Fibroblast of skin of right quadriceps (primary cell): ENCODE data around the gene EEF2K.

Experiments
- DNase-seq: peaks from one replicate; pipeline ENCODE4 v3.0.0-alpha.2; 2013

EEF2K gene

DNA sequence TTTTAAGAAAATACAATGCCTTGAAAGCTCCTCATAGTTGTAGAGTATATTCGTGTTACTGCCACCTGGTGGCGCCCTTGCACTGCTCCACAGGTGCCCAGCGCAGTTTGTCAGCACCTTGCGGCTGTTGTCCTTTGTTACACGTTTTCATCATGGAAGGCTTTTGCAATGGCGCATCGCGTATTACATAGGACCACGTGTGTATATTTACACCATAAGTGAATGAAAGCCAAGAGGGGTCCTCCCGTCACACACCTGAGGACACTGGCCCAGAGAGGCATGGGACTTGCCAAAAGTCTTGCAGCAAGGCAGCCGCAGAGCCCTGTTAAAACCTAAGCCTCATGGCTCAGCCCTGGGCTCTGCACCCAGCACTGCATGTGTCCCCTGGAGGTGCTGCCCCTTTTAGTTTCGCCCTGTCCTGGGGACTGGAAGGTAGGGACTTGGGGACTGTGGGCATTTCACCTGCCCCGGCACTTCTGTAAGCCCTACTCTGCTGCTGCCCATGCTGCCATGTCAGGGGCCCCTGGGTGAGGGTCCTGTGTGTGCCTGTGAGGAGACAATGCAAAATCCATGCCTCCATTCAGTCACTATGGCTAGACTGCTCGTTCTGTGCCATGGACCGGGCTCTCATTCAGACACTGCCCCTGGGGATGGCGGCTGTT lies 115.4 kb downstream of the EEF2K start:
- peak; percentile 58 for DNase-seq

GRCh38 chr16:22322021-22322471 lies 116.0 kb downstream of the EEF2K start:
- no peak for DNase-seq

DNA sequence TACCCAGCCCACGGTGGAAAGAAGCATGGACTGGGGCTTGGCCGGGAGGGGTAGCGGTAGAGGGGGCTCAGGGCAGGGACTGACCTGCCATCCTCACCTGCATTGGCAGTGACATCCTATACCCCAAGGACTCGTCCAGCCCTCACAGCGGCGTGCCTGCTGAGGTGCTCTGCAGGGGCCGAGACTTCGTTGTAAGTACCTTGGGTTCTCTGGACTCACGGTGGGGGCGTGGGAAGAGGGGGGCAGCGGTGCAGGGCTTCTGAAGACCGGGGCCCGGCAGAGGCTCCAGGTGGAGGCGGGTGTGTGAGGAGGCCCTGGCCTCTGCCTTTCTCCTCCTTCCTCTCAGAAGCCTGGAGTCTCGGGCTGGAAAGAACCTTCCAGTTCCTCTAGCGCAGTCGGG lies 116.7 kb downstream of the EEF2K start:
- DNase-seq = no peak

GRCh38 chr16:22323173-22323958 lies 117.3 kb downstream of the EEF2K start:
- DNase-seq = no peak

DNA sequence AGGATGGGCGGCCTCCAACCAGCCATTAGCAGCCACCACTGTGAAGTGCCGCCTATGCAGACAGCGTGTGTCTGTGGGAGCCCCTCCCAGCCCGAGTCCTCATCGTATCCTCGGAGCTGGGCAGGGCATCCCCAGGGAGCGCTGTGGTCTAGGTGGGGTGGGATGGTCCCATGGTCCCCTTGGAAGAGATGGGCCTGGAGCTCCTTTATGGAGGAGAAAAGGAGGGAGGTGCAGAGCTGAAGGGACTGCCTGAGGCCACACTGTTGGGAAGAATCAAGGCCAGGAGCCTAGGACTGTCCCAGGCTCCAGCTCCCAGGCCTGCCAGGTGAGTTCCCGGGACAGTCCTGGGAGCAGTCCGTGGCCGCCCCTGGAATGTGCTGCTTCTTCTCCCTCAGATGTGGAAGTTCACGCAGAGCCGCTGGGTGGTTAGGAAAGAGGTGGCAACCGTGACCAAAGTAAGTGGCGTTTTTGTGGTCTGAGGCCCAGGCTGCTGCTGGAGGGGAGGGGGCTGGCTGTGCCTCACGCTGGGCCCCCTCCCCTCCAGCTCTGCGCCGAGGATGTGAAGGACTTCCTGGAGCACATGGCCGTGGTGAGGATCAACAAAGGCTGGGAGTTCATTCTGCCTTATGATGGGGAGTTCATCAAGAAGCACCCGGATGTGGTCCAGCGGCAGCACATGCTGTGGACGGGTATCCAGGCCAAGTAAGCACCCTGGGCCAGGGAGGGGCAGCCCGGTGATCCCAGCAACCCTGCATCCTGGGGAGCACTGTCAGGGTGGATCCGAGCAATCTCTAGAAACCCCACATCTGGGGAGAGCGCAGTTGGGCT lies 118.1 kb downstream of the EEF2K start:
- no peak for DNase-seq

DNA sequence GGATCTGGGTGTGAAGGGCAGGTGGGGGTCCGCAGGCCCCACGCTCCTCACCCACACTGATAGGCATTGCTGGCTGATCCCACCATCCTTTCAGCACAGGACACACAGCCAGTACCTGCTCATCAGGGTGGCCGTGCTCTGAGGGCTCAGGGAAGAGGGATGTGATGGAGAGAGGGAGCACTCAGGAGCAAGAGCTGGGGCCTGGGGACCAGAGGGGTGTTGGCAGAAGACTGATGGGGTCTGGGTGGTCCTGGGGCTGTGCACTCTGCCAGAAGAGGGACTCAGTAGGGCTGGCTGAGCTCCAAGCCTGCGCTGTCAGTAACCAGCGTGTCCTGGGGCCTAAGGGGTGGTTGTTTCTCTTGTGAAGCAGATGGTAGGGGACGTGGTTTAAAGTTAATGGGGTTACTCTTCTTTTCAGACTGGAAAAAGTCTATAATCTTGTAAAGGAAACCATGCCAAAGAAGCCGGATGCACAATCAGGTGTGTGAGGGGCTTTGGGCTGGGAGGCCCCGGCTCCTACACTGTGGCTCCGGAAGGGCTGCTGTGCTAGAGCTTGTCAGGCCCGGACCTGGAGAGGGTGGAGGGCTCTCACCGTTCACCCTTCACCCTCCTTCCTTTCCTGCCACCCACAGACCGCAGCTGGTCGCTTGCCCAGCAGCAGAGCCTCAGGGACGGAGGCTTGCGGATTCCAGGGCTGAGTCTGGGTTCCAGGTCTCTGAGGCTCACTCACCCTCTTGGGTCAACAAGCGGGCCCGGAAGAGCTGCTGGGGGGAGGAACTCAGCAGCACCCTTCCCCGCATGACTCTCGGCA lies 118.9 kb downstream of the EEF2K start:
- no peak for DNase-seq

DNA sequence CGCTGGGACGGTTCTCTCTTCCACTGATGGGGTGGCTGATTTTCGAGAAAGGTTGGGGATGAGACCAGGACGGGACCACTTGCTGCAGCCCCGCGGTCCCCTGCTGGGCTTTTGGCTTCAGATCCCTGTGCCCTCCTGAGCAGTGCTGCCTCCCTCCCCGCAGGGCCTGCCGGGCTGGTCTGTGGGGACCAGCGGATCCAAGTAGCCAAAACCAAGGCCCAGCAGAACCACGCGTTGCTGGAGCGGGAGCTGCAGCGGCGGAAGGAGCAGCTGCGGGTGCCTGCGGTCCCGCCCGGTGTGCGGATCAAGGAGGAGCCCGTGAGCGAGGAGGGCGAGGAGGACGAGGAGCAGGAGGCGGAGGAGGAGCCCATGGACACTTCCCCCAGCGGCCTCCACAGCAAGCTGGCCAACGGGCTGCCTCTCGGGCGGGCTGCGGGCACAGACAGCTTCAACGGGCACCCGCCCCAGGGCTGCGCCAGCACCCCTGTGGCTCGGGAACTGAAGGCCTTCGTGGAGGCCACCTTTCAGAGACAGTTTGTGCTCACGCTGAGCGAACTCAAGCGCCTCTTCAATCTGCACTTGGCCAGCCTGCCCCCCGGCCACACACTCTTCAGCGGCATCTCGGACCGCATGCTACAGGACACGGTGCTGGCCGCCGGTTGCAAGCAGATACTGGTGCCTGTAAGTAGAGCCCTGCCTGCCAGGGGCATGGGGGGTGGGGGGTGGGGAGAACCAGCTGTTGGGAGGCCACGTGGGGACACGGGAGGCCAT lies 119.7 kb downstream of the EEF2K start:
- no peak for DNase-seq

- no peak for DNase-seq
Measured at GRCh38 chr16:22326369-22326652, 120.2 kb downstream of the EEF2K start.

GRCh38 chr16:22326771-22327445 lies 120.8 kb downstream of the EEF2K start:
- DNase-seq = no peak

- no peak for DNase-seq
Measured at GRCh38 chr16:22327446-22327775, 121.3 kb downstream of the EEF2K start.

DNA sequence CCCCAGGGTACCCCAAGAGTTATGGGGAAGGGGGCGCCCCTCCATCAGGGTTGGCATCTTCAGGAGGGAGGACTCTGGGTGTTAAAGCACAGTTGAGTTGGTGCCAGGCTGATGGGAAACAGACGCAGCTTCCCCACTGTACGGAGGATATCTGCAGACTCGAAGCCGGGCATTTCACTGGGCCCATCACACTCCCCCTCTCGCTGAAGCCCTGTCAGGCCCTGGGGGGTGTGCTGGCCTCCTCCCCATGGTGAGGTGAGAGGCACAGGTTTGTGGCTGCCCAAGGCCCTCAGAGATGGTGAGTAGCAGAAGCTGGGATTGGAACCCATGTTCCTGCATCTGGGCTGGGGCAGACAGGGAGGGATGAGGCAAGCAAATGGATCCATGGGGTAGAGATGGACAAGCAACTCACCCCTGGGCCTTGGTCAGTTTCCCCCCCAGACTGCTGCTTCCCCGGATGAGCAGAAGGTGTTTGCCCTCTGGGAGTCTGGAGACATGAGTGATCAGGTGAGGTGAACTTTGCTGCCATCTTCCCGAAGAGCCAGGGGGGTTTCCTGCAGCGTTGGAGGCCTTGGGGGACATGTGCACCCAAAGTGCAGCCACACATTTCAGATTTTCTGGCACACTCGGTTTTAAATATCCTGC lies 122.1 kb downstream of the EEF2K start:
- DNase-seq = no peak

DNA sequence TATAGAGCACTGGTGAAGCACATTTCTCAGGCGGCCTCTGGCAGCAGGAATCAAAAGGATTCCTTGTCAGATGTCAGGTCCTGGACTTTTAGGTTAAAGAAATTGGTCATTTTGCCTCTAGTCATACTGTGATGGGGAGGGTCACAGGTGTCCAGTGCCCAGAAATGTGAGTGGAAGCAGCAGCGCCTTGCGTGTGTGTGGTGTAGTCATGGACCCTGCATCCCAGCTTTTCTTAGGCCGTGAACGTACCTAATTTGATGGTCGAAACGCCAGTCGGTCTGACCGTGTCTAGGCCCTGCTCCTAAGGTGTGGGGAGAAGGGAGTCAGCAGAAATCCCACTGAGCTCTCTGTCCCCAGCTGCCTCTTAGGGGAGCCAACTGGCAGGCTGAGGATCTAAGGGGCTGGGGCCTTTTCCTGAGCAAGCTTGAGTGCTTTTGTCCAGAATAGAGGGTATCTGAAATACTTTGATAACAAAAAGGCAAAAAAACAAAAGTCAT lies 123.2 kb downstream of the EEF2K start:
- no peak for DNase-seq

DNA sequence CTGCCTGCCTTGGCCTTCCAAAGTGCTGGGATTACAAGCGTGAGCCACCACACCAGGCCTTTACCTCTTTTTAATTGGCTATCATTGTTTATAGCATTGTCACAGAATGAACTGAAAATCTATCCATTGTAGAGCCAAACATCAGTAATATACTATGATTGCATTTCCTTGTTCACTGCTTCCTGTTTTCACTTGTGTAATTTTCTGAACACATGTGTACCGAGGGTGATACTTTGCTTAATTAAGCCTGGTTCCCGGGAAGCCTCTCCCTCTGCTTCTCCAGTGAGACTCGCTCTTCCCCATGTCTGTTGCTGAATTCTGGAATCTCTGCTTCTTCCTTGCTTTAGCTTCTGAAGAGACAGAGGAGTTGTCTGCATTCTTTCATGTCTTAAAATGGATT lies 124.2 kb downstream of the EEF2K start:
- no peak for DNase-seq

DNA sequence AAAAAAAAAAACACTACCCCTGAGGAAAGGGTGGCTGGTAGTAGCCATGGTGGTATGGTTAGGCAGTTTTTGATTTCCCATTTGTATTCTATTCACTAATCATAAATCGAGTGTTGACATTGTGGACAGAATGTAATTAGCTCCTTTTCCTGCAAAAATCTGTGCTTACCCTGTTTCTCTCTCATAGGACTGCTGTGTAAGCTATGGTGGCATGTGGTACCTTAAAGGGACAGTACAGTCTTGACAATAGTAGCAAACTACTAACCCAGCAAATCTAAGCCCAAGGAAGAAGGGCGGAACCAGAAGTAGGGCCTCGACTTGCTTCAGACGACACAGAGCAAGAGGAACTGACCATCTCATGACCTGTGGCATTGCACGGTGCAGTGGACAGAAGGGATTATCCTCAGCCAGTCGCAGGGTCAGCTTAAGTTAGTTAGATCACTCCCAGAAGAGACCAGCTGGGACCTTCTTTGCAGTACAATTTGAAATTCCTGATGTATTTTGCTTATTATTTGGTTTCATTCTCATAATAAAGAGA lies 127.4 kb downstream of the EEF2K start:
- no peak for DNase-seq

- DNase-seq = no peak
Measured at GRCh38 chr16:22335668-22336246, 129.7 kb downstream of the EEF2K start.

DNA sequence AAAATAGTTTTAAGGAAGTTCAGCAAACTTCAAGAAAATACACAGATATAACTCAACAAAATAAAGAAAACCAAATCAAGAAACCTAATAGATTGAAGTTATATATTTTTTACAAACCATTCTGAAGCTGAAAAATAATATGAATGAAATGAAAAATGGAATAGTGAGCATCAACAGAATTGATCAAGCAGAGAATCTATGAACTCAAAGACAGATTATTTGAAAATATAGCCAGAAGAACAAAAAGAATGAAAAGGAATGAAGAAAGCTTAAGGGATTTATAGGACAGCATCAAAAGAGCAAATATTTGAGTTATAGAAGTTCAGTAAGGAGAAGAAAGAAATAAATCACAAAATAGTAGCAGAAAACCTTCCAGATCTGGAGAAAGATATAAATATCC lies 130.5 kb downstream of the EEF2K start:
- no peak for DNase-seq

- DNase-seq = no peak
Measured at GRCh38 chr16:22337045-22337444, 131.0 kb downstream of the EEF2K start.

DNA sequence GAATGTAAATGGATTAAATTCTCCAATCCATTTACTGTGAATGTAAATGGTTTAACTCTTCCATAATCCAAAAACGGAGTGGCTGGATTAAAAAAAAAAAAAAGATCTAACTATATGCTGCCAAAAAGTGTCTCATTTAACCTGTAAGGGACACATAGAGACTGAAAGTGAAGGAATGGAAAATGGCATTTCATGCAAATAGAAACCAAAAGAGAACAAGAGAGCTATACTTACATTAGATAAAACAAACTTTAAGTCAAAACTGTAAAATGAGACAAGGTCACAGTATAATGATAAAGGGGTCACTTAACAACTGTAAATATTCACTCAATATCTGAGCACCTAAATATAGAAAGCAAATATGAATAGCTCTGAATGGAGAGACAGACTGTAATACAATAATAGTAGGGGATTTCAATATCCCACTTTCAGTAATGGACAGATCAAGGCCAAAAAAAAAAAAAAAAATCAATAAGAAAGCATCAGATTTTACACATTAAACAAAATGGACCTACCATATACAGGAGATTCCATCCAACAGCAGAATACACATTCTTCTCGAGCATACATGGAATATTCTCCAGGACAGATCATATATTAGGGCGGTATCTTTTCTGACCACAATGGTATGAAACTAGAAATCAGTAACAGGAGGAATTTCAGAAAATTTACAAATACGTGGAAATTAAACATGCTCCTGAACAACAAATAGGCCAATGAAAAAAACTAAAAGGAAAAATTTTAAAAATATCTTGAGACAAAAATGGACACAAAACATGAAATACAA lies 132.0 kb downstream of the EEF2K start:
- no peak for DNase-seq
